Measurements from ENCODE around the gene PTPRM. TPM values are rescaled to one million over a fixed set of nuclear protein-coding genes. Genes with fewer than 3 reads are reported as not detected.

Gene PTPRM
- total RNA-seq, 4 donors from 2014 or later, result 206 to 337 (median 255) TPM

DNA sequence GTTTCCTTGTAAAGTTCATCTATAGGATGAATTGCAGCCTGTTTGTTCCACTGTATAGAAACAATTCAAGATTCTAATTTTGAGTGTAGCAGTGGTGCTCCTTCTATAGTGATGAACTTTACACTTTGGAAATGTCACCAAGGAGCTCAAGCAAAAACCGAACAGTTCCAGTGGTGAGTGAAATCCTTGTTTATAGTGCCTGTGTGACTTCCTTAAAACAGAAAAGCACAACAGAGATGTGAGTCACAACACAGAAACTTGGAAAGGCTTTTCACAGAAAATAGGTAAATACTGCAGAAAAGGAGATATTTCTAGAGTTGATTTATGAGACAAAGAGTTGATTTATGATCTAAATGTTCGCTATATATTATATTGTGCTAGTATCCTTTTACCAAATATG lies 482.0 kb downstream of the PTPRM start:
- TF ChIP-seq, protein P1, sequence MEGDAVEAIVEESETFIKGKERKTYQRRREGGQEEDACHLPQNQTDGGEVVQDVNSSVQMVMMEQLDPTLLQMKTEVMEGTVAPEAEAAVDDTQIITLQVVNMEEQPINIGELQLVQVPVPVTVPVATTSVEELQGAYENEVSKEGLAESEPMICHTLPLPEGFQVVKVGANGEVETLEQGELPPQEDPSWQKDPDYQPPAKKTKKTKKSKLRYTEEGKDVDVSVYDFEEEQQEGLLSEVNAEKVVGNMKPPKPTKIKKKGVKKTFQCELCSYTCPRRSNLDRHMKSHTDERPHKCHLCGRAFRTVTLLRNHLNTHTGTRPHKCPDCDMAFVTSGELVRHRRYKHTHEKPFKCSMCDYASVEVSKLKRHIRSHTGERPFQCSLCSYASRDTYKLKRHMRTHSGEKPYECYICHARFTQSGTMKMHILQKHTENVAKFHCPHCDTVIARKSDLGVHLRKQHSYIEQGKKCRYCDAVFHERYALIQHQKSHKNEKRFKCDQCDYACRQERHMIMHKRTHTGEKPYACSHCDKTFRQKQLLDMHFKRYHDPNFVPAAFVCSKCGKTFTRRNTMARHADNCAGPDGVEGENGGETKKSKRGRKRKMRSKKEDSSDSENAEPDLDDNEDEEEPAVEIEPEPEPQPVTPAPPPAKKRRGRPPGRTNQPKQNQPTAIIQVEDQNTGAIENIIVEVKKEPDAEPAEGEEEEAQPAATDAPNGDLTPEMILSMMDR (IDR thresholded peaks at IDR 0.05; ENCODE audit: low read depth), result no peak

DNA sequence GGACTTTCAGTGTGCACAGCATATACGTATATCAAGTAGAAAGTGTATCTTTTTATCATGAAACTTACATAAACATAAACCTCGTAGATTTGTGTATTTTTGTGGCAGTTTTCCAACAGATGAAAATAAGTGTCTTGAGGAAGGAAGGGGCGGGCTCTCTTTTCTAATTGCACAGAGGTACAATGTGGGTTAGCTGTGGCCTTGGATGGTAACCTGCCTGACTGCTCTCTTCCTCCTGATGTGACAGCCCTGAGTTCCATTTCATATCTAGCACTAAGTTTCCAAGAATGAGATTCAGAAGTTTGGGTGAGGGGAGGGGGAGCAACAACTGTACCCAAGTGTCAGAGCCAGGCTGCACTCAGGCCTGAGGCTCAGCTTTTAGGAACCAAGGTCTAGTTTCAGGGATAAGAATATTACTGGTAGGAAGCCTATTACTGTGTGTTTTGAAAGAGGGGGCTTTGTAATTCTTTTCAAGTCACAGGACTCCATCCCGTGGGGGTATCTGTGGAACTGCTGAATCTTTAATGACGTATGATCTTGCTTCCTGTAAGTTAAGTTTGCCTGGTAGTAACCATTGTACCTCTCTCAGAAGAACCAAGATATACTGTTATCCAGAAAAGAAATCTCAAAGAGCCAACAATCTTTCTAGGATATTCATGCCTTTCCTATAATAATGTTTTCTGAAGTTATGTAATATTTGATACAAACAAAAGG lies 483.7 kb downstream of the PTPRM start:
- TF ChIP-seq, protein P1 (IDR thresholded peaks at IDR 0.05; ENCODE audit: low read depth), result no peak

DNA sequence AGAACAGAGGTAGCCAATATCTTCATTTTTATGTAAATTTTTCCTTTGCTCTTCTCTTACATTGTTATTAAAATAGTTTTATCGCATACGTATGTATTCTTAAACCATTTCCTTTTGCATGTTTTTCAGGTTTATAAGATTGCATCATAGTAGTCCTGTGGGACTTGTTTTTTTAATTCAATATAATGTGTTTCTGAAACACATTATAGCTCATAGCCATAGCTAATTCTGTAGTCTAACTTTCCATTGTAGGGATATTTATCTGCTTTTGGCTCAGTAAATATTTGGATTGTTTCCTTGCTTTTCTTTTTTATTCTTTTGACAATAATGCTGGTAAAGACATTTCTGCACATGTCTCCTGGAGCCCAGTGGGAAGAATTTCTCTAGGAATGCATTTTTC lies 484.3 kb downstream of the PTPRM start:
- TF ChIP-seq, protein P1 (IDR thresholded peaks at IDR 0.05; ENCODE audit: low read depth), result no peak

DNA sequence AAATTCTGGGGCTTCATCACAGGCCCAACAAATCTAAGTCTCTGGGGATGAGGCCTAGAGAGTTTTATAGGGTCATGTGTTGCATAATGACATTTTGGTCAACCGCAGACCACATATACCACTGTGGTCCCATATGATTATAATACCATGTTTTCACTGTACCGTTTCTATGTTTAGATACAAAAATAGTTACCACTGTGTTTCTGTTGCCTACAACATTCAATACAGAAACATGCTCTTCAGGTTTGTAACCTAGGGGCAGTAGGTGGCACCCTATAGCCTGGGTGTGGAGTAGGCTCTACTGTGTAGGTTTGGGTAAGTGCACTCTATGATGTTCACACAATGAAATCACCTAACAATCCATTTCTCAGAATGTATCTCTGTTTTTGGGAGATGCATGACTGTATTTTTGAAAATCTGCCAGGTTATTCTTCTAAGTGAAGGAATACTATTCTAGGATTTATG lies 485.2 kb downstream of the PTPRM start:
- TF ChIP-seq, protein P1 (IDR thresholded peaks at IDR 0.05; ENCODE audit: low read depth), result no peak

DNA sequence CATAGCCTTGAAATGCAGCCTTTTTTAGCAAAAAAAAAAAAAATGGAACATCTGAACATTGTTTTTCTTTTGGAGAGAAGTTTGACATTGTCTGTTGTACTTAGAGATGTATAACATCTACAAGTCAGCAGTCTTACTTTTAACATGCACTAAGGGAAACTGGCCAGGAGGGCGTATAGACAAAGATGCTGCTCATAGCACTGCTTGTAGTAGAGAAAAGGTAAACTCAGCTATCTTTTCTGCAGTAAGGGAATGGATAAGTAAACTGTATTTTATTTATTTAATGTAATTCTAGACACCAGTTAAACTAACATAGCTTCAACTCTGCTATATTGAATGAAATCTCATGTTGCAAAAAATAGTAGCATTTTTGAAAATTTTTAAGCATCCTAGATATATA lies 489.6 kb downstream of the PTPRM start:
- TF ChIP-seq, protein P1 (IDR thresholded peaks at IDR 0.05; ENCODE audit: low read depth), result no peak

DNA sequence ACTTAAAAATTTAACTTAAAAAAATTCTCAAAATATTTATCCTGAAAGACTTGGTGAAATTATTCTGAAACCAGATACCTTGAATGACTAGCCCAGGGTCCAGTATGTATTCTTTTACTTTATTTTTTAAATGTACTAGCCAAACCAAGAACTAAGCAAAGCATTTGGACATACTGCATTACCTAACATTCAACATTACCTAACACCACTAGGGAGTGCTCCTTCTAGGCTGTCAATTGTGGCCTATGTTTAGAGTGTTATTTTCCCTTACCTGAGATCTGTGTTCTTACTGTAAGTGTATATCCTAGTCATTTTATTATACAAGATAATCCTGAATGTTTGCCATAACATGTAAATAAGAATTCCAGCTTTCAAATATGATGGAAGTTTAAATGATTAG lies 496.6 kb downstream of the PTPRM start:
- TF ChIP-seq, protein P1 (IDR thresholded peaks at IDR 0.05; ENCODE audit: low read depth), result no peak

DNA sequence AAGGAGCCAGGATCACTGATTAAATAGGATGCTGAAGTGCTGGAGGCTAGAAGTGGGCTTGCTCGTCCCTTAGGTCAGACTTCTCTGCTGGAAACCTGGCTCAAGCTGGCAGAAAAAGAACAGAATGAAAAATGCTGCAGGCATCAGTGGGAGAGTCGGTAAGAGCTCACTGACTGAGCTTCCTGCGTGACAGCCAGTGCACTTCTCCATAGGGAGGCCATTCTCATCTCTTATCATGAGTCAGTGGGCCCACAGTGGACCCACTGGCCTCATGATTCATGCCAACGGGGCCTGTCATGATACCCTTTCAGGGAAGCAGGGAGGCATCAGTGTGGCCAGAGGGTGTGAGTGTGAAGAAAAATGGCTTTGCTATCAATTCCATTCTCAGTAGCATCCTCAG lies 498.2 kb downstream of the PTPRM start:
- TF ChIP-seq, protein P1 (IDR thresholded peaks at IDR 0.05; ENCODE audit: low read depth), result no peak

Data from subcutaneous adipose tissue (tissue), 4 donors.